Measurements from ENCODE around the gene RPL27A. TPM values are rescaled to one million over a fixed set of nuclear protein-coding genes. Genes with fewer than 3 reads are reported as not detected.

RPL27A gene
- total RNA-seq, 2 donors from 2014 or later, result 1,682 to 1,804 TPM

GRCh38 chr11:8697054-8697453 is 14.5 kb downstream of the RPL27A start:
- ATAC-seq, result no peak
- Mint-ChIP-seq H3K27ac (no peak overlapping the region), H3K27me3 (no peaks in the 10 kb centered on the region)

GRCh38 chr11:8698379-8698851 is 15.8 kb downstream of the RPL27A start:
- H3K27me3 Mint-ChIP-seq, result no peaks in the 10 kb centered on the region
- no peaks in the 10 kb centered on the region for H3K9me3 ChIP-seq (ENCODE audit: control insufficient read depth, low read length, poor library complexity, severe bottlenecking)
- ATAC-seq (no peak), DNase-seq (no peak)
- peaks cover 12% of the 10 kb centered on the region for H3K4me1 Mint-ChIP-seq
- peaks cover 5% of the 10 kb centered on the region for H3K36me3 Mint-ChIP-seq (ENCODE audit: low read depth)
- H3K4me3 Mint-ChIP-seq, result no peak overlapping the region
- H3K27ac Mint-ChIP-seq, result no peak overlapping the region

More at GRCh38 chr11:8697054-8697453, 14.5 kb downstream of the RPL27A start:
- H3K4me1 Mint-ChIP-seq, result peaks cover 12% of the 10 kb centered on the region
- H3K4me3 Mint-ChIP-seq, result no peak overlapping the region
- peaks cover 3% of the 10 kb centered on the region for H3K36me3 Mint-ChIP-seq (ENCODE audit: low read depth)
- no peak for DNase-seq
- no peaks in the 10 kb centered on the region for H3K9me3 ChIP-seq (ENCODE audit: control insufficient read depth, low read length, poor library complexity, severe bottlenecking)

- Mint-ChIP-seq H3K4me3 (no peak overlapping the region), H3K27me3 (no peaks in the 10 kb centered on the region), H3K4me1 (peaks cover 10% of the 10 kb centered on the region), H3K36me3 (ENCODE audit: low read depth) (peaks cover 5% of the 10 kb centered on the region), H3K27ac (peak overlapping the region; percentile 6)
- ATAC-seq, result no peak
- no peak for DNase-seq
- H3K9me3 ChIP-seq (ENCODE audit: control insufficient read depth, low read length, poor library complexity, severe bottlenecking), result no peaks in the 10 kb centered on the region
Measured at GRCh38 chr11:8698917-8699441, 16.4 kb downstream of the RPL27A start.

- DNase-seq (no peak), ATAC-seq (no peak)
- H3K9me3 ChIP-seq (ENCODE audit: control insufficient read depth, low read length, poor library complexity, severe bottlenecking), result no peaks in the 10 kb centered on the region
- Mint-ChIP-seq H3K4me1 (peaks cover 7% of the 10 kb centered on the region), H3K27me3 (no peaks in the 10 kb centered on the region), H3K36me3 (ENCODE audit: low read depth) (peaks cover 5% of the 10 kb centered on the region), H3K4me3 (no peak overlapping the region), H3K27ac (peak overlapping the region; percentile 6)
Measured at GRCh38 chr11:8699903-8700302, 17.3 kb downstream of the RPL27A start.

GRCh38 chr11:8701891-8702597 is 19.5 kb downstream of the RPL27A start:
- ATAC-seq, result no peak
- Mint-ChIP-seq H3K36me3 (ENCODE audit: low read depth) (peaks cover 5% of the 10 kb centered on the region), H3K4me1 (peaks cover 7% of the 10 kb centered on the region), H3K4me3 (no peak overlapping the region), H3K27me3 (peaks cover 4% of the 10 kb centered on the region), H3K27ac (peak overlapping the region; percentile 19)
- H3K9me3 ChIP-seq (ENCODE audit: control insufficient read depth, low read length, poor library complexity, severe bottlenecking), result no peaks in the 10 kb centered on the region
- no peak for DNase-seq

- peaks cover 3% of the 10 kb centered on the region for H3K36me3 Mint-ChIP-seq (ENCODE audit: low read depth)
- H3K4me3 Mint-ChIP-seq, result no peak overlapping the region
- H3K27me3 Mint-ChIP-seq, result peaks cover 4% of the 10 kb centered on the region
- H3K27ac Mint-ChIP-seq, result no peak overlapping the region
- ATAC-seq (no peak), DNase-seq (no peak)
- H3K4me1 Mint-ChIP-seq, result peaks cover 7% of the 10 kb centered on the region
- H3K9me3 ChIP-seq (ENCODE audit: control insufficient read depth, low read length, poor library complexity, severe bottlenecking), result no peaks in the 10 kb centered on the region
Measured at GRCh38 chr11:8702598-8702915, 20.0 kb downstream of the RPL27A start.

- ATAC-seq, result no peak
- DNase-seq, result no peak
- H3K9me3 ChIP-seq (ENCODE audit: control insufficient read depth, low read length, poor library complexity, severe bottlenecking), result no peaks in the 10 kb centered on the region
- Mint-ChIP-seq H3K4me3 (no peak overlapping the region), H3K27me3 (peaks cover 4% of the 10 kb centered on the region), H3K27ac (no peak overlapping the region), H3K4me1 (peaks cover 7% of the 10 kb centered on the region), H3K36me3 (ENCODE audit: low read depth) (peaks cover 3% of the 10 kb centered on the region)
Measured at GRCh38 chr11:8704136-8704535, 21.5 kb downstream of the RPL27A start.

GRCh38 chr11:8705146-8705545 is 22.6 kb downstream of the RPL27A start:
- no peaks in the 10 kb centered on the region for H3K9me3 ChIP-seq (ENCODE audit: control insufficient read depth, low read length, poor library complexity, severe bottlenecking)

GRCh38 chr11:8706673-8707432 is 24.3 kb downstream of the RPL27A start:
- Mint-ChIP-seq H3K27ac (no peak overlapping the region), H3K4me3 (no peak overlapping the region), H3K27me3 (peaks cover 13% of the 10 kb centered on the region), H3K4me1 (peaks cover 2% of the 10 kb centered on the region), H3K36me3 (ENCODE audit: low read depth) (peaks cover 3% of the 10 kb centered on the region)
- DNase-seq, result no peak
- H3K9me3 ChIP-seq (ENCODE audit: control insufficient read depth, low read length, poor library complexity, severe bottlenecking), result no peaks in the 10 kb centered on the region
- ATAC-seq, result no peak

More at GRCh38 chr11:8705146-8705545, 22.6 kb downstream of the RPL27A start:
- Mint-ChIP-seq H3K27me3 (peaks cover 10% of the 10 kb centered on the region), H3K36me3 (ENCODE audit: low read depth) (peaks cover 3% of the 10 kb centered on the region), H3K4me3 (no peak overlapping the region), H3K4me1 (peaks cover 7% of the 10 kb centered on the region), H3K27ac (no peak overlapping the region)
- ATAC-seq (no peak), DNase-seq (no peak)

GRCh38 chr11:8707541-8708191 is 25.1 kb downstream of the RPL27A start:
- DNase-seq, result no peak
- H3K9me3 ChIP-seq (ENCODE audit: control insufficient read depth, low read length, poor library complexity, severe bottlenecking), result no peaks in the 10 kb centered on the region
- Mint-ChIP-seq H3K4me1 (peaks cover 2% of the 10 kb centered on the region), H3K4me3 (no peak overlapping the region), H3K27me3 (peaks cover 17% of the 10 kb centered on the region), H3K27ac (peak overlapping the region; percentile 34), H3K36me3 (ENCODE audit: low read depth) (no peaks in the 10 kb centered on the region)
- ATAC-seq, result no peak

GRCh38 chr11:8709002-8709672 is 26.5 kb downstream of the RPL27A start:
- no peak for DNase-seq
- H3K9me3 ChIP-seq (ENCODE audit: control insufficient read depth, low read length, poor library complexity, severe bottlenecking), result no peaks in the 10 kb centered on the region
- Mint-ChIP-seq H3K27me3 (peaks cover 17% of the 10 kb centered on the region), H3K36me3 (ENCODE audit: low read depth) (no peaks in the 10 kb centered on the region), H3K27ac (no peak overlapping the region), H3K4me1 (peaks cover 2% of the 10 kb centered on the region), H3K4me3 (no peak overlapping the region)
- ATAC-seq, result no peak

- no peaks in the 10 kb centered on the region for H3K9me3 ChIP-seq (ENCODE audit: control insufficient read depth, low read length, poor library complexity, severe bottlenecking)
- Mint-ChIP-seq H3K27me3 (peaks cover 22% of the 10 kb centered on the region), H3K4me1 (peaks cover 2% of the 10 kb centered on the region), H3K36me3 (ENCODE audit: low read depth) (no peaks in the 10 kb centered on the region), H3K4me3 (no peak overlapping the region), H3K27ac (no peak overlapping the region)
- no peak for DNase-seq
- ATAC-seq, result no peak
Measured at GRCh38 chr11:8709777-8710176, 27.2 kb downstream of the RPL27A start.
